Mesodermal cell (in vitro differentiated cells): ENCODE results near the gene SIVA1. TPM values are rescaled to one million over a fixed set of nuclear protein-coding genes. Genes with fewer than 3 reads are reported as not detected.

ENCODE experiments used
- H3K27ac ChIP-seq: 2 replicates; pipeline ENCODE4 v1.7.0; 2013; ENCODE audit warnings: mild to moderate bottlenecking, low read depth, low read length, moderate library complexity; ENCODE audit not compliant: severe bottlenecking
- H3K36me3 ChIP-seq: 2 replicates; pipeline ENCODE4 v1.7.1; 2013; ENCODE audit warnings: mild to moderate bottlenecking, low read length, moderate library complexity; ENCODE audit not compliant: control insufficient read depth, insufficient read depth
- H3K4me1 ChIP-seq: one replicate; pipeline ENCODE4 v1.7.1; 2013; ENCODE audit warnings: mild to moderate bottlenecking, low read length; ENCODE audit not compliant: insufficient read depth, control insufficient read depth, poor library complexity, severe bottlenecking
- H3K4me3 ChIP-seq: 2 replicates; pipeline ENCODE4 v1.7.0; 2013; ENCODE audit warnings: low read length, control low read depth, mild to moderate bottlenecking; ENCODE audit not compliant: insufficient read depth, poor library complexity, severe bottlenecking; ENCODE audit errors: extremely low read depth
- H3K9me3 ChIP-seq: 2 replicates; pipeline ENCODE4 v1.7.1; 2013; ENCODE audit warnings: mild to moderate bottlenecking, low read length, moderate library complexity; ENCODE audit not compliant: control insufficient read depth
- WGBS, 2 experiments: methylation state at CpG; one replicate each; pipeline ENCODE4 v1.1.5; 2013; ENCODE audit warnings: missing lambda C conversion rate in 2 of 2; ENCODE audit not compliant: insufficient coverage in 2 of 2; 5-methylcytosine and 5-hydroxymethylcytosine counted together
- polyA plus RNA-seq, 2 experiments: library from polyadenylated mRNA; stranded (reverse); fragments of 50-300 nt; gene quantifications; one replicate each; pipeline ENCODE4 v1.2.3, GENCODE V29; 2013

The SIVA1 gene
- 95.2 TPM for polyA plus RNA-seq (2013, experiment 1 of 2)
- 79.0 TPM for polyA plus RNA-seq (2013, experiment 2 of 2)

- WGBS, 2 experiments = 0% methylated on average over 66 to 84 of the region's 95 CpGs
- Histone ChIP-seq H3K27ac (peak within 1 kb of the TSS; percentile 95), H3K4me1 (peaks cover 23% of the 10 kb centered on the region), H3K36me3 (peaks cover 34% of the 10 kb centered on the region), H3K9me3 (peaks cover 5% of the 10 kb centered on the region), H3K4me3 (peak within 1 kb of the TSS; percentile 81)
Measured at GRCh38 chr14:104752735-104753527, at the start of gene SIVA1. Gene SIVA1 (plus strand): TSS chr14:104753147. CDS start chr14:104753202, 55 bp downstream.

GRCh38 chr14:104703269-104703668 is 49.7 kb upstream of the SIVA1 start:
- H3K4me3 ChIP-seq = no peak overlapping the region
- 98 to 99% methylated on average over 24 to 28 of the region's 28 CpGs for WGBS, 2 experiments
- peaks cover 6% of the 10 kb centered on the region for H3K4me1 ChIP-seq
- H3K9me3 ChIP-seq = peaks cover 6% of the 10 kb centered on the region
- no peak overlapping the region for H3K27ac ChIP-seq
- peaks cover 57% of the 10 kb centered on the region for H3K36me3 ChIP-seq

GRCh38 chr14:104704252-104704651 is 48.7 kb upstream of the SIVA1 start:
- WGBS, 2 experiments = 96 to 97% methylated on average over 22 of the region's 22 CpGs
- no peak overlapping the region for H3K27ac ChIP-seq
- peaks cover 53% of the 10 kb centered on the region for H3K36me3 ChIP-seq
- H3K4me3 ChIP-seq = no peak overlapping the region
- peaks cover 14% of the 10 kb centered on the region for H3K4me1 ChIP-seq
- peaks cover 6% of the 10 kb centered on the region for H3K9me3 ChIP-seq

GRCh38 chr14:104705340-104706047 is 47.5 kb upstream of the SIVA1 start:
- H3K4me3 ChIP-seq = no peak overlapping the region
- peaks cover 63% of the 10 kb centered on the region for H3K36me3 ChIP-seq
- H3K9me3 ChIP-seq = peaks cover 6% of the 10 kb centered on the region
- no peak overlapping the region for H3K27ac ChIP-seq
- 89 to 95% methylated on average over 16 to 21 of the region's 21 CpGs for WGBS, 2 experiments
- H3K4me1 ChIP-seq = peaks cover 17% of the 10 kb centered on the region

- Histone ChIP-seq H3K27ac (no peak overlapping the region), H3K36me3 (peaks cover 57% of the 10 kb centered on the region), H3K4me3 (no peak overlapping the region), H3K4me1 (peaks cover 17% of the 10 kb centered on the region), H3K9me3 (peaks cover 6% of the 10 kb centered on the region)
- WGBS, 2 experiments = 67 to 72% methylated on average over 11 to 14 of the region's 28 CpGs
Measured at GRCh38 chr14:104706733-104707607, 46.0 kb upstream of the SIVA1 start.

GRCh38 chr14:104707608-104708595 is 45.0 kb upstream of the SIVA1 start:
- H3K4me3 ChIP-seq = no peak overlapping the region
- WGBS, 2 experiments = 67 to 70% methylated on average over 19 to 25 of the region's 34 CpGs
- no peak overlapping the region for H3K27ac ChIP-seq
- H3K4me1 ChIP-seq = peaks cover 17% of the 10 kb centered on the region
- peaks cover 6% of the 10 kb centered on the region for H3K9me3 ChIP-seq
- peaks cover 56% of the 10 kb centered on the region for H3K36me3 ChIP-seq

GRCh38 chr14:104708606-104709268 is 44.2 kb upstream of the SIVA1 start:
- H3K4me3 ChIP-seq = no peak overlapping the region
- H3K9me3 ChIP-seq = peaks cover 6% of the 10 kb centered on the region
- H3K27ac ChIP-seq = no peak overlapping the region
- peaks cover 55% of the 10 kb centered on the region for H3K36me3 ChIP-seq
- peaks cover 17% of the 10 kb centered on the region for H3K4me1 ChIP-seq
- 52 to 55% methylated on average over 16 to 17 of the region's 20 CpGs for whole genome bisulfite sequencing, 2 experiments

GRCh38 chr14:104709387-104710039 is 43.4 kb upstream of the SIVA1 start:
- Histone ChIP-seq H3K4me1 (peaks cover 17% of the 10 kb centered on the region), H3K36me3 (peaks cover 54% of the 10 kb centered on the region), H3K27ac (no peak overlapping the region), H3K4me3 (no peak overlapping the region), H3K9me3 (peaks cover under 1% of the 10 kb centered on the region)
- whole genome bisulfite sequencing, 2 experiments = 95 to 98% methylated on average over 9 to 18 of the region's 18 CpGs
